Measurements from ENCODE around the gene COL6A3. TPM values are rescaled to one million over a fixed set of nuclear protein-coding genes. Genes with fewer than 3 reads are reported as not detected.
A peak's percentile ranks its signal among the peaks of the same experiment; 100 is the strongest.

Gene COL6A3
- total RNA-seq, 1 experiment from 2014 or later: 0.86 TPM

GRCh38 chr2:237316339-237316738, 97.6 kb downstream of the COL6A3 start:
- DNase-seq (ENCODE audit: low spot score): no peak
- Histone ChIP-seq H3K9me3 (ENCODE audit: low read depth, low read length, poor library complexity, severe bottlenecking) (no peaks in the 10 kb centered on the region), H3K36me3 (ENCODE audit: insufficient read depth, low read length, poor library complexity, severe bottlenecking) (no peaks in the 10 kb centered on the region), H3K4me3 (ENCODE audit: low read depth, low read length, poor library complexity, severe bottlenecking) (no peak overlapping the region), H3K27me3 (replicated peaks; ENCODE audit: insufficient read depth, low read depth, low read length, poor library complexity) (no peaks in the 10 kb centered on the region), H3K27ac (ENCODE audit: low read depth, low read length, poor library complexity, severe bottlenecking) (no peak overlapping the region), H3K4me1 (ENCODE audit: insufficient read depth, low read length, poor library complexity, severe bottlenecking) (no peaks in the 10 kb centered on the region)
- CTCF ChIA-PET: no interaction called here
- TF ChIP-seq CTCF (conservative IDR thresholded peaks at IDR 0.05; ENCODE audit: low read depth, low read length): no peak
- TF ChIP-seq EZH2 (IDR thresholded peaks at IDR 0.05; ENCODE audit: borderline replicate concordance, low read depth, low read length, poor library complexity, severe bottlenecking): no peak
- intact Hi-C loops (cut with micrococcal nuclease; ENCODE audit: unreplicated experiment): no loop called here
- BruUV-seq (replicated peaks): no TSS peak
- POLR2A ChIA-PET (ENCODE audit: low non-redundant PET): no interaction called here

GRCh38 chr2:237315829-237316225, 98.1 kb downstream of the COL6A3 start:
- TF ChIP-seq CTCF (conservative IDR thresholded peaks at IDR 0.05; ENCODE audit: low read depth, low read length) (no peak), EZH2 (IDR thresholded peaks at IDR 0.05; ENCODE audit: borderline replicate concordance, low read depth, low read length, poor library complexity, severe bottlenecking) (no peak)
- no peaks in the 10 kb centered on the region for H3K36me3 ChIP-seq (ENCODE audit: insufficient read depth, low read length, poor library complexity, severe bottlenecking)
- POLR2A ChIA-PET (ENCODE audit: low non-redundant PET): no interaction called here
- H3K27me3 ChIP-seq (replicated peaks; ENCODE audit: insufficient read depth, low read depth, low read length, poor library complexity): no peaks in the 10 kb centered on the region
- H3K27ac ChIP-seq (ENCODE audit: low read depth, low read length, poor library complexity, severe bottlenecking): no peak overlapping the region
- no peaks in the 10 kb centered on the region for H3K9me3 ChIP-seq (ENCODE audit: low read depth, low read length, poor library complexity, severe bottlenecking)
- no peaks in the 10 kb centered on the region for H3K4me1 ChIP-seq (ENCODE audit: insufficient read depth, low read length, poor library complexity, severe bottlenecking)
- no TSS peak for BruUV-seq (replicated peaks)
- no peak for DNase-seq (ENCODE audit: low spot score)
- intact Hi-C loops (cut with micrococcal nuclease; ENCODE audit: unreplicated experiment): no loop called here
- H3K4me3 ChIP-seq (ENCODE audit: low read depth, low read length, poor library complexity, severe bottlenecking): no peak overlapping the region
- CTCF ChIA-PET: no interaction called here

GRCh38 chr2:237315170-237315828, 98.7 kb downstream of the COL6A3 start:
- POLR2A ChIA-PET (ENCODE audit: low non-redundant PET): no interaction called here
- TF ChIP-seq CTCF (conservative IDR thresholded peaks at IDR 0.05; ENCODE audit: low read depth, low read length) (no peak), EZH2 (IDR thresholded peaks at IDR 0.05; ENCODE audit: borderline replicate concordance, low read depth, low read length, poor library complexity, severe bottlenecking) (no peak)
- H3K27ac ChIP-seq (ENCODE audit: low read depth, low read length, poor library complexity, severe bottlenecking): no peak overlapping the region

More at GRCh38 chr2:237315170-237315828, 98.7 kb downstream of the COL6A3 start:
- Histone ChIP-seq H3K9me3 (ENCODE audit: low read depth, low read length, poor library complexity, severe bottlenecking) (no peaks in the 10 kb centered on the region), H3K4me3 (ENCODE audit: low read depth, low read length, poor library complexity, severe bottlenecking) (no peak overlapping the region), H3K27me3 (replicated peaks; ENCODE audit: insufficient read depth, low read depth, low read length, poor library complexity) (no peaks in the 10 kb centered on the region), H3K36me3 (ENCODE audit: insufficient read depth, low read length, poor library complexity, severe bottlenecking) (no peaks in the 10 kb centered on the region), H3K4me1 (ENCODE audit: insufficient read depth, low read length, poor library complexity, severe bottlenecking) (no peaks in the 10 kb centered on the region)
- CTCF ChIA-PET: no interaction called here
- BruUV-seq (replicated peaks): no TSS peak
- DNase-seq (ENCODE audit: low spot score): peak; percentile 35
- intact Hi-C loops (cut with micrococcal nuclease; ENCODE audit: unreplicated experiment): no loop called here

Data from A673 (cell line).